H1 (cell line): Measurements from ENCODE around the gene NCF2. TPM values are rescaled to one million over a fixed set of nuclear protein-coding genes. Genes with fewer than 3 reads are reported as not detected.

Source experiments
- EGR1 ChIP-seq: IDR thresholded peaks from 2 replicates; pipeline ENCODE4 v1.6.1; 2011; ENCODE audit warnings: low read depth, low read length, borderline replicate concordance
- polyA plus RNA-seq, 7 experiments: library from polyadenylated mRNA; depleted of rRNA in 3 of 7; stranded (reverse) in 5 of 7; unstranded in 2 of 7; fragments of >200 nt in 5 of 7; fragments of 200-250 nt in 2 of 7; gene quantifications; 1 replicate in 5 of 7; 2 replicates in 1 of 7; 4 replicates in 1 of 7; pipeline versions ENCODE4 v1.2.1 to v1.2.3, GENCODE V29; 2011 to 2013; ENCODE audit warnings: missing spikeins in 2 of 7, mixed read lengths in 2 of 7
- total RNA-seq: library from RNA; stranded (reverse); fragmentation: NEBNext Ultra II Directional; extraction: Animal tissue kit (Norgen Biotek cat#: 25700); gene quantifications from 2 replicates; pipeline ENCODE4 v1.2.1, GENCODE V29; 2021

NCF2 gene
- total and polyA plus RNA-seq, 2 of the 8 experiments (the other 6 are each of a cell fraction or from before 2014, with no cell fraction given), result not detected

- no peak for TF ChIP-seq EGR1
These were observed 36.9 kb downstream of the NCF2 start (continued) for GRCh38 chr1:183553331-183553730.
